Measurements from ENCODE around the gene AGT. TPM values are rescaled to one million over a fixed set of nuclear protein-coding genes. Genes with fewer than 3 reads are reported as not detected.

AGT gene
- total RNA-seq, 6 donors from 2014 or later, result 1.1 to 2.6 (median 1.7) TPM; not detected in 1

GRCh38 chr1:230713138-230713537 lies 784 bp downstream of the AGT start:
- H3K4me1 ChIP-seq, result peaks cover 0 to 9% (median 7%) of the 10 kb centered on the region in 4 donors
- 78 to 80% methylated on average over 7 of the region's 7 CpGs for WGBS, 2 donors
- DNase-seq (no peak), ATAC-seq (ENCODE audit: low FRiP score in 2 of 2) (no peak)
- no peak overlapping the region for H3K4me3 ChIP-seq
- H3K27me3 ChIP-seq, result no peaks in the 10 kb centered on the region
- no peaks in the 10 kb centered on the region for H3K36me3 ChIP-seq
- H3K9me3 ChIP-seq, result no peaks in the 10 kb centered on the region
- H3K27ac ChIP-seq, result no peak overlapping the region
- TF ChIP-seq EP300 (IDR thresholded peaks at IDR 0.05) (no peak), POLR2AphosphoS5 (IDR thresholded peaks at IDR 0.05) (no peak), CTCF (IDR thresholded peaks at IDR 0.05) (no peak), POLR2A (IDR thresholded peaks at IDR 0.05) (no peak)

GRCh38 chr1:230712470-230712942 lies 1.4 kb downstream of the AGT start:
- Histone ChIP-seq H3K27ac (no peak overlapping the region), H3K36me3 (no peaks in the 10 kb centered on the region), H3K9me3 (no peaks in the 10 kb centered on the region), H3K27me3 (no peaks in the 10 kb centered on the region), H3K4me3 (no peak overlapping the region), H3K4me1 (peaks cover 0 to 9% (median 7%) of the 10 kb centered on the region in 4 donors)
- TF ChIP-seq POLR2AphosphoS5 (IDR thresholded peaks at IDR 0.05) (no peak), POLR2A (IDR thresholded peaks at IDR 0.05) (no peak), EP300 (IDR thresholded peaks at IDR 0.05) (no peak), CTCF (IDR thresholded peaks at IDR 0.05) (no peak)
- WGBS, 2 donors, result 87 to 90% methylated on average over 3 to 17 of the region's 17 CpGs
- DNase-seq (no peak), ATAC-seq (ENCODE audit: low FRiP score in 2 of 2) (no peak)

GRCh38 chr1:230711245-230711644 lies 2.7 kb downstream of the AGT start:
- ATAC-seq (ENCODE audit: low FRiP score in 2 of 2) (no peak), DNase-seq (no peak)
- peaks cover 0 to 9% (median 7%) of the 10 kb centered on the region in 4 donors for H3K4me1 ChIP-seq
- TF ChIP-seq EP300 (IDR thresholded peaks at IDR 0.05), result no peak
- no peak for TF ChIP-seq POLR2AphosphoS5 (IDR thresholded peaks at IDR 0.05)
- no peak for TF ChIP-seq POLR2A (IDR thresholded peaks at IDR 0.05)
- TF ChIP-seq CTCF (IDR thresholded peaks at IDR 0.05), result no peak
- no peaks in the 10 kb centered on the region for H3K9me3 ChIP-seq
- WGBS, 2 donors, result 90 to 92% methylated on average over 2 to 3 of the region's 3 CpGs
- no peaks in the 10 kb centered on the region for H3K36me3 ChIP-seq
- no peak overlapping the region for H3K4me3 ChIP-seq
- H3K27me3 ChIP-seq, result no peaks in the 10 kb centered on the region
- no peak overlapping the region for H3K27ac ChIP-seq

- TF ChIP-seq CTCF (IDR thresholded peaks at IDR 0.05) (no peak), POLR2A (IDR thresholded peaks at IDR 0.05) (no peak), POLR2AphosphoS5 (IDR thresholded peaks at IDR 0.05) (no peak), EP300 (IDR thresholded peaks at IDR 0.05) (no peak)
- DNase-seq (no peak), ATAC-seq (ENCODE audit: low FRiP score in 2 of 2) (no peak)
- H3K4me1 ChIP-seq, result peaks cover 0 to 9% (median 7%) of the 10 kb centered on the region in 4 donors
- H3K27me3 ChIP-seq, result no peaks in the 10 kb centered on the region
- H3K36me3 ChIP-seq, result no peaks in the 10 kb centered on the region
- WGBS, 2 donors, result 89 to 94% methylated on average over 8 of the region's 8 CpGs
- H3K9me3 ChIP-seq, result no peaks in the 10 kb centered on the region
- no peak overlapping the region for H3K27ac ChIP-seq
- H3K4me3 ChIP-seq, result no peak overlapping the region
Observed at GRCh38 chr1:230710543-230710904, 3.4 kb downstream of the AGT start.
